Liver (tissue), 9 donors: Measurements from ENCODE around the gene EVA1B. TPM values are rescaled to one million over a fixed set of nuclear protein-coding genes. Genes with fewer than 3 reads are reported as not detected.

Experiments
- DNase-seq: peaks from one replicate; pipeline ENCODE4 v3.0.0-alpha.2; 2017; ENCODE audit warnings: low spot score
- H3K27ac ChIP-seq, 2 donors: one replicate each; pipeline ENCODE4 v1.7.0; 2013; ENCODE audit warnings: inconsistent platforms in 2 of 2, low read length in 2 of 2, control low read depth in 1 of 2, low read depth in 1 of 2, mild to moderate bottlenecking in 1 of 2
- H3K27me3 ChIP-seq, 4 donors: one replicate each; pipeline versions ENCODE4 v1.6.1 to v1.7.0; 2013; ENCODE audit warnings: low read length in 3 of 4, inconsistent platforms in 1 of 4, mild to moderate bottlenecking in 1 of 4, moderate library complexity in 1 of 4; ENCODE audit not compliant: control insufficient read depth in 4 of 4, insufficient read depth in 4 of 4
- H3K36me3 ChIP-seq, 4 donors: one replicate each; pipeline versions ENCODE4 v1.6.1 to v1.7.0; 2013; ENCODE audit warnings: low read length in 3 of 4, mild to moderate bottlenecking in 3 of 4, low read depth in 1 of 4, moderate library complexity in 1 of 4; ENCODE audit not compliant: control insufficient read depth in 4 of 4, insufficient read depth in 3 of 4
- H3K4me1 ChIP-seq, 4 donors: one replicate each; pipeline versions ENCODE4 v1.6.1 to v1.7.0; 2013; ENCODE audit warnings: low read length in 3 of 4, mild to moderate bottlenecking in 3 of 4, moderate library complexity in 1 of 4; ENCODE audit not compliant: control insufficient read depth in 4 of 4, insufficient read depth in 4 of 4
- H3K4me3 ChIP-seq, 3 donors: one replicate each; pipeline versions ENCODE4 v1.6.1 to v1.7.0; 2013; ENCODE audit warnings: low read length in 3 of 3, control low read depth in 1 of 3, low read depth in 1 of 3, mild to moderate bottlenecking in 1 of 3
- H3K9ac ChIP-seq, 2 donors: one replicate each; pipeline ENCODE4 v1.7.0; 2013; ENCODE audit warnings: low read length in 2 of 2, mild to moderate bottlenecking in 2 of 2, moderate library complexity in 2 of 2, control low read depth in 1 of 2, low read depth in 1 of 2
- H3K9me3 ChIP-seq, 4 donors: one replicate each; pipeline versions ENCODE4 v1.6.1 to v1.7.0; 2013; ENCODE audit warnings: low read length in 3 of 4; ENCODE audit not compliant: control insufficient read depth in 4 of 4
- ATF3 ChIP-seq: IDR thresholded peaks from 2 replicates; pipeline ENCODE4 v1.6.1; 2016; ENCODE audit warnings: antibody characterized with exemption
- CTCF ChIP-seq: fragments of 150-350 bp; IDR thresholded peaks from 2 replicates; pipeline ENCODE4 v1.5.1; 2017; ENCODE audit warnings: improper control_type of control experiment, low read depth, low read length; ENCODE audit not compliant: missing input control
- EGR1 ChIP-seq, 2 donors: IDR thresholded peaks; 2 replicates each; pipeline ENCODE4 v1.6.1; 2016 to 2018; ENCODE audit warnings: antibody characterized with exemption in 2 of 2, low read depth in 2 of 2
- FOXA1 ChIP-seq: IDR thresholded peaks from 2 replicates; pipeline ENCODE4 v1.6.1; 2016; ENCODE audit warnings: antibody characterized with exemption
- FOXA2 ChIP-seq: IDR thresholded peaks from 2 replicates; pipeline ENCODE4 v1.6.1; 2016; ENCODE audit warnings: antibody characterized with exemption
- GABPA ChIP-seq, 2 donors: IDR thresholded peaks in 1 of 2; conservative IDR thresholded peaks in 1 of 2; 2 replicates each; pipeline ENCODE4 v1.6.1; 2016; ENCODE audit warnings: antibody characterized with exemption in 2 of 2, mild to moderate bottlenecking in 1 of 2, moderate library complexity in 1 of 2
- HNF4A ChIP-seq, 2 donors: conservative IDR thresholded peaks; 2 replicates each; pipeline ENCODE4 v1.6.1; 2016; ENCODE audit warnings: antibody characterized with exemption in 2 of 2, mild to moderate bottlenecking in 2 of 2
- HNF4G ChIP-seq: IDR thresholded peaks from 2 replicates; pipeline ENCODE4 v1.6.1; 2016; ENCODE audit warnings: antibody characterized with exemption
- JUND ChIP-seq, 2 donors: IDR thresholded peaks; 2 replicates each; pipeline ENCODE4 v1.6.1; 2016; ENCODE audit warnings: antibody characterized with exemption in 2 of 2
- MAX ChIP-seq: IDR thresholded peaks from 2 replicates; pipeline ENCODE4 v1.6.1; 2016; ENCODE audit warnings: antibody characterized with exemption
- NR2F2 ChIP-seq: IDR thresholded peaks from 2 replicates; pipeline ENCODE4 v1.6.1; 2016; ENCODE audit warnings: antibody characterized with exemption
- RAD21 ChIP-seq, 2 donors: IDR thresholded peaks; 2 replicates each; pipeline ENCODE4 v1.6.1; 2016; ENCODE audit warnings: antibody characterized with exemption in 2 of 2, mild to moderate bottlenecking in 2 of 2
- REST ChIP-seq: IDR thresholded peaks from 2 replicates; pipeline ENCODE4 v1.6.1; 2016; ENCODE audit warnings: antibody characterized with exemption, mild to moderate bottlenecking
- RXRA ChIP-seq, 2 donors: IDR thresholded peaks; 2 replicates each; pipeline ENCODE4 v1.6.1; 2017 to 2018; ENCODE audit warnings: antibody characterized with exemption in 2 of 2, mild to moderate bottlenecking in 1 of 2
- SP1 ChIP-seq: IDR thresholded peaks from 2 replicates; pipeline ENCODE4 v1.6.1; 2018; ENCODE audit warnings: antibody characterized with exemption, mild to moderate bottlenecking
- TAF1 ChIP-seq: conservative IDR thresholded peaks from 2 replicates; pipeline ENCODE4 v1.6.1; 2016; ENCODE audit warnings: antibody characterized with exemption, mild to moderate bottlenecking
- YY1 ChIP-seq: IDR thresholded peaks from 2 replicates; pipeline ENCODE4 v1.6.1; 2016; ENCODE audit warnings: antibody characterized with exemption, mild to moderate bottlenecking
- ZBTB33 ChIP-seq: IDR thresholded peaks from 2 replicates; pipeline ENCODE4 v1.6.1; 2016; ENCODE audit warnings: antibody characterized with exemption
- WGBS: extraction: QIAGEN DNeasy Blood & Tissue Kit; methylation state at CpG from one replicate; pipeline ENCODE4 v1.1.7; 2013; 5-methylcytosine and 5-hydroxymethylcytosine counted together
- polyA plus RNA-seq, 2 donors: library from polyadenylated mRNA; stranded (reverse) in 1 of 2; unstranded in 1 of 2; fragments of 200-250 nt in 1 of 2; fragments of >200 nt in 1 of 2; fragmentation: Nextera tagmentation in 1 of 2; extraction: Ambion mirVana in 1 of 2; gene quantifications; one replicate each; pipeline versions ENCODE4 v1.2.1 to v1.2.3, GENCODE V29; 2013 to 2015
- total RNA-seq, 2 donors: library from RNA; depleted of rRNA; stranded (reverse); fragments of >200 nt; gene quantifications; one replicate each; pipeline ENCODE4 v1.2.3, GENCODE V29; 2014
- donor health status: healthy.
- donor health status: healthy.
- donor health status: healthy.
- donor health status: healthy.
- donor health status: healthy.

The EVA1B gene
- total and polyA plus RNA-seq, 4 donors = 3.3 to 22.7 (median 8.4) TPM

GRCh38 chr1:36305915-36306209, 17.6 kb downstream of the EVA1B start (continued):
- no peak for TF ChIP-seq CTCF

GRCh38 chr1:36304970-36305914, 18.2 kb downstream of the EVA1B start:
- 84% methylated on average over 10 of the region's 10 CpGs for WGBS
- peaks cover 3 to 15% (median 11%) of the 10 kb centered on the region in 4 donors for H3K4me1 ChIP-seq
- H3K27ac ChIP-seq = peak overlapping the region in 1 of 2 donors; percentile 40
- TF ChIP-seq REST = no peak
- TF ChIP-seq TAF1 = no peak
- no peak for TF ChIP-seq EGR1 (IDR thresholded peaks at IDR 0.05; ENCODE audit: low read depth in 2 of 2)
- no peak for TF ChIP-seq JUND (IDR thresholded peaks at IDR 0.05)
- TF ChIP-seq RAD21 (IDR thresholded peaks at IDR 0.05) = no peak
- TF ChIP-seq GABPA (IDR thresholded peaks at IDR 0.05 in 1 of 2, conservative IDR thresholded peaks at IDR 0.05 in 1 of 2) = no peak
- TF ChIP-seq HNF4G = no peak
- TF ChIP-seq FOXA1 = no peak
- TF ChIP-seq SP1 = no peak
- no peak for TF ChIP-seq RXRA (IDR thresholded peaks at IDR 0.05)
- TF ChIP-seq ZBTB33 = no peak
- no peak for TF ChIP-seq NR2F2
- no peak for TF ChIP-seq FOXA2
- no peak for TF ChIP-seq MAX
- TF ChIP-seq YY1 = no peak
- TF ChIP-seq CTCF = no peak
- TF ChIP-seq ATF3 = no peak
- TF ChIP-seq HNF4A (conservative IDR thresholded peaks at IDR 0.05) = no peak
- H3K9me3 ChIP-seq = no peaks in the 10 kb centered on the region
- no peak overlapping the region for H3K9ac ChIP-seq
- DNase-seq = no peak
- H3K4me3 ChIP-seq = no peak overlapping the region
- H3K27me3 ChIP-seq = no peaks in the 10 kb centered on the region
- H3K36me3 ChIP-seq = peaks cover 17 to 37% (median 34%) of the 10 kb centered on the region in 4 donors
